K562 (cell line): ENCODE measurements around the gene ANO2. TPM values are rescaled to one million over a fixed set of nuclear protein-coding genes. Genes with fewer than 3 reads are reported as not detected.

Source experiments
- C11orf30 ChIP-seq: fragments of 450-650 bp; IDR thresholded peaks from 2 replicates; pipeline ENCODE4 v1.6.1; 2016; ENCODE audit warnings: low read depth, mild to moderate bottlenecking
- LEF1 ChIP-seq: fragments of 450-650 bp; IDR thresholded peaks from 2 replicates; pipeline ENCODE4 v1.6.1; 2016; ENCODE audit warnings: mild to moderate bottlenecking
- RCOR1 ChIP-seq, 2 experiments: IDR thresholded peaks; 2 replicates each; pipeline ENCODE4 v1.6.1; 2012; ENCODE audit warnings: low read depth in 2 of 2, low read length in 2 of 2, borderline replicate concordance in 1 of 2, improper control_type of control experiment in 1 of 2
- SMARCC2 ChIP-seq: fragments of 450-650 bp; IDR thresholded peaks from 2 replicates; pipeline ENCODE4 v1.6.1; 2017; ENCODE audit warnings: antibody characterized with exemption, moderate library complexity, mild to moderate bottlenecking, low read depth
- ZNF184 ChIP-seq: sonication (generic); formaldehyde crosslinking; IDR thresholded peaks from 2 replicates; pipeline ENCODE4 v1.5.0; 2020; ENCODE audit warnings: missing genetic modification reagents
- ZNF212 ChIP-seq: fragments of 450-650 bp; formaldehyde crosslinking; IDR thresholded peaks from 2 replicates; pipeline ENCODE4 v1.4.0; 2020; ENCODE audit warnings: mild to moderate bottlenecking
- ZNF77 ChIP-seq: fragments of 250-450 bp; sonication (Bioruptor Pico); IDR thresholded peaks from 2 replicates; pipeline ENCODE4 v1.5.0; 2020
- polyA plus RNA-seq, 8 experiments: library from polyadenylated mRNA; depleted of rRNA in 4 of 8; stranded (reverse) in 5 of 8; unstranded in 3 of 8; fragments of >200 nt; fragmentation: Nextera tagmentation in 2 of 8; fragmentation: Illumina TruSeq in 1 of 8; extraction: Ambion mirVana in 2 of 8; extraction: Trizol in 1 of 8; gene quantifications; 2 replicates each; pipeline versions ENCODE4 v1.2.1 to v1.2.3, GENCODE V29; 2011 to 2014; ENCODE audit warnings: inconsistent platforms in 1 of 8, missing spikeins in 1 of 8
- total RNA-seq, 7 experiments: library from RNA; depleted of rRNA in 6 of 7; stranded (reverse); fragments of >200 nt in 6 of 7; fragmentation: Illumina TruSeq in 2 of 7; extraction: Trizol in 2 of 7; gene quantifications; 2 replicates each; pipeline versions ENCODE4 v1.2.1 to v1.2.3, GENCODE V29; 2011 to 2021; ENCODE audit warnings: low replicate concordance in 1 of 7
- TF ChIP-seq, protein P1 (sequence below): fragments of 450-650 bp; formaldehyde crosslinking; IDR thresholded peaks from 2 replicates; pipeline ENCODE4 v1.4.0; 2020; ENCODE audit warnings: mild to moderate bottlenecking
- TF ChIP-seq, protein P2 (sequence below): fragments of 450-650 bp; formaldehyde crosslinking; conservative IDR thresholded peaks from 2 replicates; pipeline ENCODE4 v1.4.0; 2022; ENCODE audit warnings: mild to moderate bottlenecking, missing genetic modification characterization
- TF ChIP-seq, protein P3 (sequence below): sonication (generic); IDR thresholded peaks from 2 replicates; pipeline ENCODE4 v1.6.1; 2016
- TF ChIP-seq, protein P4 (sequence below): sonication (generic); formaldehyde crosslinking; IDR thresholded peaks from 2 replicates; pipeline ENCODE4 v1.8.0; 2022; ENCODE audit warnings: missing genetic modification reagents, mild to moderate bottlenecking, borderline replicate concordance

ANO2 gene
- total and polyA plus RNA-seq, 9 of the 15 experiments (the other 6 are each of a cell fraction or from before 2014, with no cell fraction given), result 0.64 TPM; not detected in 8

DNA sequence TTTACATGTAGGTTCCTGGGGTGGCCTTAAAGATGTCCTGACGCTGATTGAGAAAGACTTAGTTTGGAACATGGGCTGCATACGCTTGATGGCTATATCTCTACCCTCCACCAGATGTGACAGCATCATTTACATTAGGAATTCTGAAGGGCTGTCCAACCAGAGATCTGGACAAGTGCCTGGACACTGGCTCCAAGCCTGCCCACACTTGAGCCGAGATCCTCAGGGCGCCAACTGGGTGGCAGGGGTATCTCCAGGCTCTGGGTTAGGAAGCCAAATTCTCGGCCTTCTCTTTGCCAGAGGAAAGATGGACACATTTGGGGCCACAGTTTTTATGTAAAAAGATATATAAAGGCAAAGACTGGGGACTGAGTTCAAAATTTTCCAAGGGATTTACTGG is 266.9 kb downstream of the ANO2 start (continued):
- no peak for TF ChIP-seq ZNF212 (CRISPR knock-in tag)
- TF ChIP-seq, protein P1, sequence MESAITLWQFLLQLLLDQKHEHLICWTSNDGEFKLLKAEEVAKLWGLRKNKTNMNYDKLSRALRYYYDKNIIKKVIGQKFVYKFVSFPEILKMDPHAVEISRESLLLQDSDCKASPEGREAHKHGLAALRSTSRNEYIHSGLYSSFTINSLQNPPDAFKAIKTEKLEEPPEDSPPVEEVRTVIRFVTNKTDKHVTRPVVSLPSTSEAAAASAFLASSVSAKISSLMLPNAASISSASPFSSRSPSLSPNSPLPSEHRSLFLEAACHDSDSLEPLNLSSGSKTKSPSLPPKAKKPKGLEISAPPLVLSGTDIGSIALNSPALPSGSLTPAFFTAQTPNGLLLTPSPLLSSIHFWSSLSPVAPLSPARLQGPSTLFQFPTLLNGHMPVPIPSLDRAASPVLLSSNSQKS, result no peak
- TF ChIP-seq ZNF184, result no peak
- TF ChIP-seq, protein P2, sequence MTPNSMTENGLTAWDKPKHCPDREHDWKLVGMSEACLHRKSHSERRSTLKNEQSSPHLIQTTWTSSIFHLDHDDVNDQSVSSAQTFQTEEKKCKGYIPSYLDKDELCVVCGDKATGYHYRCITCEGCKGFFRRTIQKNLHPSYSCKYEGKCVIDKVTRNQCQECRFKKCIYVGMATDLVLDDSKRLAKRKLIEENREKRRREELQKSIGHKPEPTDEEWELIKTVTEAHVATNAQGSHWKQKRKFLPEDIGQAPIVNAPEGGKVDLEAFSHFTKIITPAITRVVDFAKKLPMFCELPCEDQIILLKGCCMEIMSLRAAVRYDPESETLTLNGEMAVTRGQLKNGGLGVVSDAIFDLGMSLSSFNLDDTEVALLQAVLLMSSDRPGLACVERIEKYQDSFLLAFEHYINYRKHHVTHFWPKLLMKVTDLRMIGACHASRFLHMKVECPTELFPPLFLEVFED (CRISPR knock-in tag), result no peak
- TF ChIP-seq, protein P3, sequence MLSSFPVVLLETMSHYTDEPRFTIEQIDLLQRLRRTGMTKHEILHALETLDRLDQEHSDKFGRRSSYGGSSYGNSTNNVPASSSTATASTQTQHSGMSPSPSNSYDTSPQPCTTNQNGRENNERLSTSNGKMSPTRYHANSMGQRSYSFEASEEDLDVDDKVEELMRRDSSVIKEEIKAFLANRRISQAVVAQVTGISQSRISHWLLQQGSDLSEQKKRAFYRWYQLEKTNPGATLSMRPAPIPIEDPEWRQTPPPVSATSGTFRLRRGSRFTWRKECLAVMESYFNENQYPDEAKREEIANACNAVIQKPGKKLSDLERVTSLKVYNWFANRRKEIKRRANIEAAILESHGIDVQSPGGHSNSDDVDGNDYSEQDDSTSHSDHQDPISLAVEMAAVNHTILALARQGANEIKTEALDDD, result no peak
- TF ChIP-seq C11orf30, result no peak
- TF ChIP-seq RCOR1 (IDR thresholded peaks at IDR 0.05; ENCODE audit: borderline replicate concordance in 1 of 2, low read depth in 2 of 2, low read length in 2 of 2), result no peak
- TF ChIP-seq LEF1, result no peak
- TF ChIP-seq, protein P4, sequence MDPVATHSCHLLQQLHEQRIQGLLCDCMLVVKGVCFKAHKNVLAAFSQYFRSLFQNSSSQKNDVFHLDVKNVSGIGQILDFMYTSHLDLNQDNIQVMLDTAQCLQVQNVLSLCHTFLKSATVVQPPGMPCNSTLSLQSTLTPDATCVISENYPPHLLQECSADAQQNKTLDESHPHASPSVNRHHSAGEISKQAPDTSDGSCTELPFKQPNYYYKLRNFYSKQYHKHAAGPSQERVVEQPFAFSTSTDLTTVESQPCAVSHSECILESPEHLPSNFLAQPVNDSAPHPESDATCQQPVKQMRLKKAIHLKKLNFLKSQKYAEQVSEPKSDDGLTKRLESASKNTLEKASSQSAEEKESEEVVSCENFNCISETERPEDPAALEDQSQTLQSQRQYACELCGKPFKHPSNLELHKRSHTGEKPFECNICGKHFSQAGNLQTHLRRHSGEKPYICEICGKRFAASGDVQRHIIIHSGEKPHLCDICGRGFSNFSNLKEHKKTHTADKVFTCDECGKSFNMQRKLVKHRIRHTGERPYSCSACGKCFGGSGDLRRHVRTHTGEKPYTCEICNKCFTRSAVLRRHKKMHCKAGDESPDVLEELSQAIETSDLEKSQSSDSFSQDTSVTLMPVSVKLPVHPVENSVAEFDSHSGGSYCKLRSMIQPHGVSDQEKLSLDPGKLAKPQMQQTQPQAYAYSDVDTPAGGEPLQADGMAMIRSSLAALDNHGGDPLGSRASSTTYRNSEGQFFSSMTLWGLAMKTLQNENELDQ (CRISPR knock-in tag), result no peak
- no peak for TF ChIP-seq SMARCC2
- no peak for TF ChIP-seq ZNF77 (CRISPR knock-in tag)
